Neural cell (in vitro differentiated cells): ENCODE data around the gene TET1. TPM values are rescaled to one million over a fixed set of nuclear protein-coding genes. Genes with fewer than 3 reads are reported as not detected.
"Not testable (repeated sequence)": the region's sequence is repeated elsewhere in the genome, so short reads cannot be mapped to it uniquely, and the experiment has no call there.

Source experiments
- H2AFZ ChIP-seq: fragments of 200-600, 300-800 bp; sonication (generic), shearing (Covaris generic); 2 replicates; pipeline ENCODE4 v1.6.0; 2014; ENCODE audit warnings: low read depth, mild to moderate bottlenecking, antibody characterized with exemption, low read length, moderate library complexity
- H3F3A ChIP-seq: fragments of 200-600 bp; shearing (Covaris generic); 2 replicates; pipeline ENCODE4 v1.6.1; 2016; ENCODE audit warnings: mild to moderate bottlenecking, moderate library complexity, mixed read lengths, antibody characterized with exemption, low read length; ENCODE audit not compliant: insufficient read depth, poor library complexity, severe bottlenecking
- H3K27ac ChIP-seq: fragments of 200-600, 300-800 bp; sonication (generic), shearing (Covaris generic); 2 replicates; pipeline ENCODE4 v1.5.1; 2014; ENCODE audit warnings: mild to moderate bottlenecking, low read length, moderate library complexity
- H3K27me3 ChIP-seq: fragments of 300-800, 200-600 bp; sonication (generic), shearing (Covaris generic); 2 replicates; pipeline ENCODE4 v1.6.0; 2014; ENCODE audit warnings: mild to moderate bottlenecking, low read depth, low read length, moderate library complexity; ENCODE audit not compliant: insufficient read depth
- H3K36me3 ChIP-seq: fragments of 300-800, 200-600 bp; sonication (generic), shearing (Covaris generic); 2 replicates; pipeline ENCODE4 v1.5.1; 2014; ENCODE audit warnings: mild to moderate bottlenecking, antibody characterized with exemption, low read length, moderate library complexity; ENCODE audit not compliant: insufficient read depth
- H3K4me2 ChIP-seq: fragments of 300-800, 200-600 bp; sonication (generic), shearing (Covaris generic); 2 replicates; pipeline ENCODE4 v1.6.0; 2014; ENCODE audit warnings: mild to moderate bottlenecking, low read length
- H3K4me3 ChIP-seq: fragments of 300-800, 200-600 bp; sonication (generic), shearing (Covaris generic); 2 replicates; pipeline ENCODE4 v1.5.1; 2014; ENCODE audit warnings: mild to moderate bottlenecking, low read length, moderate library complexity
- H3K79me2 ChIP-seq: fragments of 200-600 bp; shearing (Covaris generic); replicated peaks from 2 replicates; pipeline ENCODE4 v1.6.0; 2014; ENCODE audit warnings: mild to moderate bottlenecking, low read length, moderate library complexity; ENCODE audit not compliant: insufficient read depth
- H3K9ac ChIP-seq: fragments of 300-800, 200-600 bp; sonication (generic), shearing (Covaris generic); 2 replicates; pipeline ENCODE4 v1.6.1; 2016; ENCODE audit warnings: mild to moderate bottlenecking, low read length, mixed read lengths
- H3K9me2 ChIP-seq: fragments of 200-600 bp; shearing (Covaris generic); 2 replicates; pipeline ENCODE4 v1.6.1; 2016; ENCODE audit warnings: mild to moderate bottlenecking, low read length, mixed read lengths; ENCODE audit not compliant: insufficient read depth
- H3K9me3 ChIP-seq: fragments of 200-600, 300-800 bp; sonication (generic), shearing (Covaris generic); 2 replicates; pipeline ENCODE4 v1.6.1; 2016; ENCODE audit warnings: mild to moderate bottlenecking, mixed run types, low read length, moderate library complexity, mixed read lengths
- H4K20me1 ChIP-seq: fragments of 200-600 bp; shearing (Covaris generic); 2 replicates; pipeline ENCODE4 v1.6.1; 2016; ENCODE audit warnings: mild to moderate bottlenecking, mixed run types; ENCODE audit not compliant: insufficient read depth
- EP300 ChIP-seq: fragments of 450-650 bp; conservative IDR thresholded peaks from 2 replicates; pipeline ENCODE4 v1.6.1; 2014; ENCODE audit warnings: antibody characterized with exemption, mild to moderate bottlenecking, moderate library complexity; ENCODE audit not compliant: poor library complexity, severe bottlenecking
- EZH2 ChIP-seq: fragments of 200-600, 300-800 bp; shearing (Covaris generic), sonication (generic); IDR thresholded peaks from 2 replicates; pipeline ENCODE4 v1.6.1; 2014; ENCODE audit warnings: antibody characterized with exemption, low read length, borderline replicate concordance, mild to moderate bottlenecking; ENCODE audit not compliant: insufficient read depth, poor library complexity, severe bottlenecking
- MXI1 ChIP-seq: fragments of 450-650 bp; conservative IDR thresholded peaks from 2 replicates; pipeline ENCODE4 v1.6.1; 2014; ENCODE audit warnings: antibody characterized with exemption, mild to moderate bottlenecking; ENCODE audit not compliant: poor library complexity, severe bottlenecking
- POLR2AphosphoS5 ChIP-seq: IDR thresholded peaks from 2 replicates; pipeline ENCODE4 v1.6.1; 2012
- RAD21 ChIP-seq: fragments of 450-650 bp; conservative IDR thresholded peaks from 2 replicates; pipeline ENCODE4 v1.6.1; 2014; ENCODE audit warnings: antibody characterized with exemption, mild to moderate bottlenecking, moderate library complexity
- SMC3 ChIP-seq: fragments of 450-650 bp; conservative IDR thresholded peaks from 2 replicates; pipeline ENCODE4 v1.6.1; 2014; ENCODE audit warnings: antibody characterized with exemption, mild to moderate bottlenecking, moderate library complexity; ENCODE audit not compliant: poor library complexity
- TAF1 ChIP-seq: IDR thresholded peaks from 2 replicates; pipeline ENCODE4 v1.6.1; 2012; ENCODE audit warnings: low read depth
- polyA plus RNA-seq: library from polyadenylated mRNA; depleted of rRNA; stranded (reverse); fragments of >200 nt; gene quantifications from 2 replicates; pipeline ENCODE4 v1.2.3, GENCODE V29; 2014
- TF ChIP-seq, protein P1 (sequence below): fragments of 450-650 bp; IDR thresholded peaks from 2 replicates; pipeline ENCODE4 v1.5.1; 2014; ENCODE audit warnings: antibody characterized with exemption, mild to moderate bottlenecking, moderate library complexity; ENCODE audit not compliant: poor library complexity, severe bottlenecking
- TF ChIP-seq, protein P2 (sequence below): IDR thresholded peaks from 2 replicates; pipeline ENCODE4 v1.6.1; 2012; ENCODE audit warnings: borderline replicate concordance

TET1 gene
- polyA plus RNA-seq, 1 donor from 2014 or later, result 3.6 TPM

- peaks cover 30% of the 10 kb centered on the region for H3K79me2 ChIP-seq
- no peaks in the 10 kb centered on the region for H3F3A ChIP-seq
- no peak overlapping the region for H3K27ac ChIP-seq
- H3K9ac ChIP-seq, result no peak overlapping the region
- TF ChIP-seq TAF1, result no peak
- TF ChIP-seq SMC3, result no peak
- TF ChIP-seq EP300, result no peak
- no peaks in the 10 kb centered on the region for H4K20me1 ChIP-seq
- no peaks in the 10 kb centered on the region for H3K36me3 ChIP-seq
- no peaks in the 10 kb centered on the region for H3K27me3 ChIP-seq
- H2AFZ ChIP-seq, result no peak overlapping the region
- H3K9me2 ChIP-seq, result no peaks in the 10 kb centered on the region
- no peak overlapping the region for H3K4me3 ChIP-seq
- no peaks in the 10 kb centered on the region for H3K9me3 ChIP-seq
- no peak overlapping the region for H3K4me2 ChIP-seq
Observed at GRCh38 chr10:68633816-68634466, 73.8 kb downstream of the TET1 start.

- Histone ChIP-seq H3F3A (no peaks in the 10 kb centered on the region), H3K27ac (no peak overlapping the region), H3K9me2 (no peaks in the 10 kb centered on the region), H4K20me1 (no peaks in the 10 kb centered on the region), H3K79me2 (peaks cover 20% of the 10 kb centered on the region), H3K4me3 (no peak overlapping the region), H3K27me3 (no peaks in the 10 kb centered on the region), H2AFZ (no peak overlapping the region), H3K36me3 (no peaks in the 10 kb centered on the region), H3K9ac (no peak overlapping the region), H3K9me3 (no peaks in the 10 kb centered on the region), H3K4me2 (no peak overlapping the region)
- TF ChIP-seq, protein P1, sequence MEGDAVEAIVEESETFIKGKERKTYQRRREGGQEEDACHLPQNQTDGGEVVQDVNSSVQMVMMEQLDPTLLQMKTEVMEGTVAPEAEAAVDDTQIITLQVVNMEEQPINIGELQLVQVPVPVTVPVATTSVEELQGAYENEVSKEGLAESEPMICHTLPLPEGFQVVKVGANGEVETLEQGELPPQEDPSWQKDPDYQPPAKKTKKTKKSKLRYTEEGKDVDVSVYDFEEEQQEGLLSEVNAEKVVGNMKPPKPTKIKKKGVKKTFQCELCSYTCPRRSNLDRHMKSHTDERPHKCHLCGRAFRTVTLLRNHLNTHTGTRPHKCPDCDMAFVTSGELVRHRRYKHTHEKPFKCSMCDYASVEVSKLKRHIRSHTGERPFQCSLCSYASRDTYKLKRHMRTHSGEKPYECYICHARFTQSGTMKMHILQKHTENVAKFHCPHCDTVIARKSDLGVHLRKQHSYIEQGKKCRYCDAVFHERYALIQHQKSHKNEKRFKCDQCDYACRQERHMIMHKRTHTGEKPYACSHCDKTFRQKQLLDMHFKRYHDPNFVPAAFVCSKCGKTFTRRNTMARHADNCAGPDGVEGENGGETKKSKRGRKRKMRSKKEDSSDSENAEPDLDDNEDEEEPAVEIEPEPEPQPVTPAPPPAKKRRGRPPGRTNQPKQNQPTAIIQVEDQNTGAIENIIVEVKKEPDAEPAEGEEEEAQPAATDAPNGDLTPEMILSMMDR, result no peak
- TF ChIP-seq EP300 (no peak), SMC3 (no peak), EZH2 (no peak), RAD21 (no peak), POLR2AphosphoS5 (no peak), TAF1 (no peak), MXI1 (no peak)
- TF ChIP-seq, protein P2, sequence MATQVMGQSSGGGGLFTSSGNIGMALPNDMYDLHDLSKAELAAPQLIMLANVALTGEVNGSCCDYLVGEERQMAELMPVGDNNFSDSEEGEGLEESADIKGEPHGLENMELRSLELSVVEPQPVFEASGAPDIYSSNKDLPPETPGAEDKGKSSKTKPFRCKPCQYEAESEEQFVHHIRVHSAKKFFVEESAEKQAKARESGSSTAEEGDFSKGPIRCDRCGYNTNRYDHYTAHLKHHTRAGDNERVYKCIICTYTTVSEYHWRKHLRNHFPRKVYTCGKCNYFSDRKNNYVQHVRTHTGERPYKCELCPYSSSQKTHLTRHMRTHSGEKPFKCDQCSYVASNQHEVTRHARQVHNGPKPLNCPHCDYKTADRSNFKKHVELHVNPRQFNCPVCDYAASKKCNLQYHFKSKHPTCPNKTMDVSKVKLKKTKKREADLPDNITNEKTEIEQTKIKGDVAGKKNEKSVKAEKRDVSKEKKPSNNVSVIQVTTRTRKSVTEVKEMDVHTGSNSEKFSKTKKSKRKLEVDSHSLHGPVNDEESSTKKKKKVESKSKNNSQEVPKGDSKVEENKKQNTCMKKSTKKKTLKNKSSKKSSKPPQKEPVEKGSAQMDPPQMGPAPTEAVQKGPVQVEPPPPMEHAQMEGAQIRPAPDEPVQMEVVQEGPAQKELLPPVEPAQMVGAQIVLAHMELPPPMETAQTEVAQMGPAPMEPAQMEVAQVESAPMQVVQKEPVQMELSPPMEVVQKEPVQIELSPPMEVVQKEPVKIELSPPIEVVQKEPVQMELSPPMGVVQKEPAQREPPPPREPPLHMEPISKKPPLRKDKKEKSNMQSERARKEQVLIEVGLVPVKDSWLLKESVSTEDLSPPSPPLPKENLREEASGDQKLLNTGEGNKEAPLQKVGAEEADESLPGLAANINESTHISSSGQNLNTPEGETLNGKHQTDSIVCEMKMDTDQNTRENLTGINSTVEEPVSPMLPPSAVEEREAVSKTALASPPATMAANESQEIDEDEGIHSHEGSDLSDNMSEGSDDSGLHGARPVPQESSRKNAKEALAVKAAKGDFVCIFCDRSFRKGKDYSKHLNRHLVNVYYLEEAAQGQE, result no peak
Observed at GRCh38 chr10:68636335-68636734, 76.2 kb downstream of the TET1 start.

DNA sequence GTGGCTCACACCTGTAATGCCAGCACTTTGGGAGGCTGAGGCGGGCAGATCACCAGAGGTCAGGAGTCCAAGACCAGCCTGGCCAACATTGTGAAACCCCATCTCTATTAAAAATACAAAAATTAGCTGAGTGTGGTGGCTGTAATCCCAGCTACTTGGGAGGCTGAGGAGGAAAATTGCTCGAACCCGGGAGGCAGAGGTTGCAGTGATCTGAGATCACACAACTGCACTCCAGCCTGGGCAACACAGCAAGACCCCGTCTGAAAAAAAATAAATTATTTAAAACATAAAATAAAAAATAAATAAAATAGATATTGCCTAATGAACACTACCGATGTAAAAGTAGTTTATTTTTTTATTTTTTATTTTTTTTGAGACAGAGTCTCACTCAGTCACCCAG is 83.4 kb downstream of the TET1 start:
- H3K36me3 ChIP-seq, result peaks cover 16% of the 10 kb centered on the region

More for the DNA sequence above, 83.4 kb downstream of the TET1 start:
- H2AFZ ChIP-seq, H3K4me3 ChIP-seq, H3K4me2 ChIP-seq, H4K20me1 ChIP-seq, H3K9ac ChIP-seq, H3F3A ChIP-seq, H3K27ac ChIP-seq, H3K9me2 ChIP-seq, H3K9me3 ChIP-seq, H3K27me3 ChIP-seq: not testable (repeated sequence)
- peaks cover 28% of the 10 kb centered on the region for H3K79me2 ChIP-seq
